Endodermal cell (in vitro differentiated cells): ENCODE measurements around the gene GHRL. TPM values are rescaled to one million over a fixed set of nuclear protein-coding genes. Genes with fewer than 3 reads are reported as not detected.

ENCODE experiments used
- DNase-seq: peaks from one replicate; pipeline ENCODE4 v3.0.0-alpha.2; 2017
- H3K27ac ChIP-seq: 2 replicates; pipeline ENCODE4 v1.5.1; 2013; ENCODE audit warnings: mild to moderate bottlenecking, low read depth, low read length, moderate library complexity
- H3K27me3 ChIP-seq: 2 replicates; pipeline ENCODE4 v1.6.1; 2013; ENCODE audit warnings: mild to moderate bottlenecking, low read length, moderate library complexity; ENCODE audit not compliant: insufficient read depth, control insufficient read depth, poor library complexity, severe bottlenecking
- H3K36me3 ChIP-seq: 2 replicates; pipeline ENCODE4 v1.7.0; 2013; ENCODE audit warnings: mild to moderate bottlenecking, low read length, moderate library complexity; ENCODE audit not compliant: control insufficient read depth, insufficient read depth
- H3K4me1 ChIP-seq: one replicate; pipeline ENCODE4 v1.7.0; 2013; ENCODE audit warnings: low read length; ENCODE audit not compliant: control insufficient read depth, insufficient read depth
- H3K4me3 ChIP-seq: 2 replicates; pipeline ENCODE4 v1.5.1; 2013; ENCODE audit warnings: mild to moderate bottlenecking, low read length, moderate library complexity
- H3K9ac ChIP-seq: 2 replicates; pipeline ENCODE4 v1.6.1; 2013; ENCODE audit warnings: mild to moderate bottlenecking, low read length, moderate library complexity; ENCODE audit not compliant: poor library complexity, severe bottlenecking; ENCODE audit errors: extremely low read depth
- H3K9me3 ChIP-seq: 2 replicates; pipeline ENCODE4 v1.6.1; 2013; ENCODE audit warnings: mild to moderate bottlenecking, low read length, moderate library complexity; ENCODE audit not compliant: control insufficient read depth
- H3K27ac Mint-ChIP-seq: 2 replicates; pipeline ENCODE4 v1.8.0; 2020; ENCODE audit warnings: mixed read lengths
- H3K27me3 Mint-ChIP-seq: 2 replicates; pipeline ENCODE4 v1.8.0; 2021; ENCODE audit warnings: mild to moderate bottlenecking, mixed read lengths; ENCODE audit not compliant: insufficient read depth
- H3K36me3 Mint-ChIP-seq: 2 replicates; pipeline ENCODE4 v1.8.0; 2020; ENCODE audit warnings: low read depth, mixed read lengths
- H3K4me1 Mint-ChIP-seq: 2 replicates; pipeline ENCODE4 v1.8.0; 2020; ENCODE audit warnings: mixed read lengths
- H3K4me3 Mint-ChIP-seq: 2 replicates; pipeline ENCODE4 v1.8.0; 2020; ENCODE audit warnings: mild to moderate bottlenecking, moderate library complexity, mixed read lengths
- H3K9me3 Mint-ChIP-seq: 2 replicates; pipeline ENCODE4 v1.8.0; 2020; ENCODE audit warnings: mild to moderate bottlenecking, mixed read lengths
- WGBS, 2 experiments: methylation state at CpG; one replicate each; pipeline versions ENCODE4 v1.1.5 to v1.1.7; 2013; ENCODE audit warnings: missing lambda C conversion rate in 2 of 2, mixed read lengths in 1 of 2; ENCODE audit not compliant: insufficient coverage in 1 of 2, insufficient read length in 1 of 2; 5-methylcytosine and 5-hydroxymethylcytosine counted together
- total RNA-seq, 2 donors: library from RNA; stranded (reverse); fragmentation: NEBNext Ultra II Directional in 1 of 2; extraction: Animal tissue kit (Norgen Biotek cat#: 25700) in 1 of 2; gene quantifications; 2 replicates in 1 of 2; 3 replicates in 1 of 2; pipeline ENCODE4 v1.2.1, GENCODE V29; 2021
- TF ChIP-seq, protein P1 (sequence below): fragments of 200-600 bp; sonication (generic); conservative IDR thresholded peaks from 2 replicates; pipeline ENCODE4 v1.5.0; 2021; ENCODE audit warnings: antibody characterized with exemption, mild to moderate bottlenecking

Gene GHRL
- total RNA-seq, 2 donors from 2014 or later, result not detected

DNA sequence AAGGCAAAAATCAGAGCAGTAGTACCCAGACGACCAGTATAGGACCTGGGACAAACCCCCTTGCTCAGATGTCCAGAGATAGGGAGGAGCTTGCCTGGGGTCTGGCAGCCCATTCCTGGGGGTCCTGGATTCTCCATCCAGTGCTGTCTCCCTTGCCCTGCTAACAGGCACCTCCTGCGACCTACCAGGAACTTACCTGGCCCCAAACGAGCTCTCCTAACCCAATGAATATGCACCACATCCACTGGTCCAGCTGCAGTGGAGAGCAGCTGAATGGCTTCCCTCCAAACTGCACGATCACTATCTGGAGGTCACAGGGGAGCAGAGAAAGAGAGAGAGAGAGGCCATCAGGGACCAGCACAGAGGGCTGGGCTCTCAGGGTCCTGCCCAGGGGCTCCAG is 47.3 kb upstream of the GHRL start:
- H3K27ac Mint-ChIP-seq, result no peak overlapping the region
- Histone ChIP-seq H3K4me1 (peaks cover 8% of the 10 kb centered on the region), H3K36me3 (no peaks in the 10 kb centered on the region), H3K4me3 (no peak overlapping the region), H3K27me3 (no peaks in the 10 kb centered on the region), H3K9me3 (no peaks in the 10 kb centered on the region), H3K27ac (no peak overlapping the region), H3K9ac (no peak overlapping the region)
- WGBS, 2 experiments, result 80 to 96% methylated on average over 4 of the region's 4 CpGs
- H3K4me1 Mint-ChIP-seq, result peaks cover 14% of the 10 kb centered on the region
- no peaks in the 10 kb centered on the region for H3K36me3 Mint-ChIP-seq
- no peak overlapping the region for H3K4me3 Mint-ChIP-seq
- TF ChIP-seq, protein P1, sequence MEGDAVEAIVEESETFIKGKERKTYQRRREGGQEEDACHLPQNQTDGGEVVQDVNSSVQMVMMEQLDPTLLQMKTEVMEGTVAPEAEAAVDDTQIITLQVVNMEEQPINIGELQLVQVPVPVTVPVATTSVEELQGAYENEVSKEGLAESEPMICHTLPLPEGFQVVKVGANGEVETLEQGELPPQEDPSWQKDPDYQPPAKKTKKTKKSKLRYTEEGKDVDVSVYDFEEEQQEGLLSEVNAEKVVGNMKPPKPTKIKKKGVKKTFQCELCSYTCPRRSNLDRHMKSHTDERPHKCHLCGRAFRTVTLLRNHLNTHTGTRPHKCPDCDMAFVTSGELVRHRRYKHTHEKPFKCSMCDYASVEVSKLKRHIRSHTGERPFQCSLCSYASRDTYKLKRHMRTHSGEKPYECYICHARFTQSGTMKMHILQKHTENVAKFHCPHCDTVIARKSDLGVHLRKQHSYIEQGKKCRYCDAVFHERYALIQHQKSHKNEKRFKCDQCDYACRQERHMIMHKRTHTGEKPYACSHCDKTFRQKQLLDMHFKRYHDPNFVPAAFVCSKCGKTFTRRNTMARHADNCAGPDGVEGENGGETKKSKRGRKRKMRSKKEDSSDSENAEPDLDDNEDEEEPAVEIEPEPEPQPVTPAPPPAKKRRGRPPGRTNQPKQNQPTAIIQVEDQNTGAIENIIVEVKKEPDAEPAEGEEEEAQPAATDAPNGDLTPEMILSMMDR, result no peak
- no peaks in the 10 kb centered on the region for H3K27me3 Mint-ChIP-seq
- DNase-seq, result no peak
- no peaks in the 10 kb centered on the region for H3K9me3 Mint-ChIP-seq

DNA sequence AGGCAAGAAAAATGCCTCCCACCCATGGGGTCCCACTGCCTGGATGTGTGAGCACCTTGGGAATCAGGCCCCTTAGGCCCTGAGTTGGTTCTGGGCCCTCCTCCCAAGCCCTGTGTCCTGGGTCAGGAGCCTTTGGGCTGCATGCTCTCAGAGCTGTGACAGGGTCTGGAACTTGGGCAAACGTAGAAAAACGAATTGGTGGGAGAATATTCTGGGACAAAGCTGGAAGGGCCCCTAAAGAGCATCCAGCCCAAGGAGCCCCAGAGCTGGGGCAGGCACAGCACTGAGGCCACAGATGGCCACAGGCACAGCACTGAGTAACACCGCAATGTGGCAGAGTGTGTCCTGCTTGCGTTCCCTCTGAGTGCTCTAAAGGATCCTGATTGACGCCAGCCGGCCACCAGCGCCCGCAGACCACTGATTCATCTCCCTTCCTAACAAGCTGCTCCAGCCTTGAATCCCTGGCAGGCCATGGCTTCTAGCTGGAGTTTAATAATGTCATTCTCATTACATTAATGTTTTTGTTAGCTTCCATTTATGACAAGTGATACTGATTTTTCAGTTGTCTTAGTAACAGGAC is 46.7 kb upstream of the GHRL start:
- Mint-ChIP-seq H3K36me3 (no peaks in the 10 kb centered on the region), H3K9me3 (no peaks in the 10 kb centered on the region), H3K4me1 (peaks cover 14% of the 10 kb centered on the region), H3K4me3 (no peak overlapping the region), H3K27ac (no peak overlapping the region), H3K27me3 (no peaks in the 10 kb centered on the region)
- H3K4me1 ChIP-seq, result peaks cover 8% of the 10 kb centered on the region
- WGBS, 2 experiments, result 92 to 93% methylated on average over 6 to 8 of the region's 8 CpGs
- H3K9me3 ChIP-seq, result no peaks in the 10 kb centered on the region
- TF ChIP-seq, protein P1, result no peak
- no peak overlapping the region for H3K27ac ChIP-seq
- no peaks in the 10 kb centered on the region for H3K27me3 ChIP-seq
- H3K4me3 ChIP-seq, result no peak overlapping the region
- no peak for DNase-seq
- H3K9ac ChIP-seq, result no peak overlapping the region
- no peaks in the 10 kb centered on the region for H3K36me3 ChIP-seq

DNA sequence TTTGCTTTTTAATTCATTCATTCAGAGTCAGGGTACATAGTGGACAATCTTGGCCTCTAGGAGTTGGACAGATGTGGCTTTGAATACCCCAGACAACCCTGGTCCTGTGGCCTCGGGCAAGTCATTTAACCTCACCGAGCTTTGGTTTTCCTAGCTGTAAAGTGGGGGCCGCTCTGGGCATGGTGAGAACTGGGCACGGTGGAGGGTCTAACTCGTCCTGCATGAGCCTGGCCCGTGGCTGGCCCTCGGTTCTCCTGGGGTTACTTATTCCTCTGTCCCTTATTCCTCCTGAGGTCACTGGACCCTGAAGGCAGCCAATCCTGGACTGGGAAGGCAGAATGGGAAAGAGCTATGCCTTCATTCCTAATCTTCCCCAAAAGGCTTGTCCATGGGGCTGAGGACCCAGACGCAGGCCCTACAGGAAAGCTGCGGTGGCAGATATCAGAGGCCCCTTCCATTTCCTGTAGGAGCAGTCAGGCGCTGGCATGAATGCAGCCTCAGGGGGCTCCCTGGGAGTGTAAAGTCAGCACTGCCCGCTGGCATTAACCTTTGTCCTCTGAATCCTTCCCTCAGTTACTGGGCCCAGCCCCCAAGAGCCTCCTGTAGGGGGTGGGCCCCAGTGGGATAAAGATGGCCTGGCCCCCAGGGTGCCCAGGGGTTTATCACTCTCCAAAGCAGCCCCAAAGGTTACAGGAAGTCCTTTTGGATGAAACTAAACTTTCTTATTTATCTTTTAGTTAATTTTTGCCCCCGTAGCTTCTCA is 46.0 kb upstream of the GHRL start:
- H3K9me3 ChIP-seq, result no peaks in the 10 kb centered on the region
- no peak overlapping the region for H3K9ac ChIP-seq
- H3K27ac ChIP-seq, result no peak overlapping the region
- TF ChIP-seq, protein P1, result no peak
- H3K9me3 Mint-ChIP-seq, result no peaks in the 10 kb centered on the region
- 77 to 87% methylated on average over 7 to 12 of the region's 12 CpGs for WGBS, 2 experiments
- no peaks in the 10 kb centered on the region for H3K27me3 ChIP-seq
- H3K4me1 Mint-ChIP-seq, result peaks cover 14% of the 10 kb centered on the region
- no peaks in the 10 kb centered on the region for H3K27me3 Mint-ChIP-seq
- no peak overlapping the region for H3K4me3 ChIP-seq
- H3K4me1 ChIP-seq, result peaks cover 8% of the 10 kb centered on the region
- H3K36me3 ChIP-seq, result no peaks in the 10 kb centered on the region
- no peaks in the 10 kb centered on the region for H3K36me3 Mint-ChIP-seq
- H3K27ac Mint-ChIP-seq, result no peak overlapping the region
- DNase-seq, result no peak
- no peak overlapping the region for H3K4me3 Mint-ChIP-seq
